ENCODE results near the gene ANKMY1.

ANKMY1 gene

GRCh38 chr2:240468303-240469238 is 89.2 kb downstream of the ANKMY1 start:
- no peak for DNase-seq

GRCh38 chr2:240467659-240468302 is 90.0 kb downstream of the ANKMY1 start:
- DNase-seq, result peak; percentile 0

DNA sequence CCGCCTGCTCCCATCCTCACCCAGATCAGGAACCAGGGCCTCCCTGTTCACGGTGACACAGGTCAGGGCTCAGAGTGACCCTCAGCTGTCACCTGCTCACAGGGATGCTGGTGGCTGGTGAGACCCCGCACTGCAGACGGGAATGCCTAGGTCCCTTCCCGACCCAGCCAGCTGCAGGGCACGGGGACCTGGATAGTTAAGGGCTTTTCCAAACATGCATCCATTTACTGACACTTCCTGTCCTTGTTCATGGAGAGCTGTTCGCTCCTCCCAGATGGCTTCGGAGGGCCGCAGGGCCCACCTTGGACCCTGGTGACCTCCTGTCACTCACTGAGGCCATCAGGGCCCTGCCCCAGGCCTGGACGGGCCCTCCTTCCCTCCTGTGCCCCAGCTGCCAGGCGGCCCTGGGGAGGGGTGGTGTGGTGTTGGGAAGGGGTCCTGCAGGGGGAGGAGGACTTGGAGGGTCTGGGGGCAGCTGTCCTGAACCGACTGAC is 90.6 kb downstream of the ANKMY1 start:
- peak; percentile 0 for DNase-seq

DNA sequence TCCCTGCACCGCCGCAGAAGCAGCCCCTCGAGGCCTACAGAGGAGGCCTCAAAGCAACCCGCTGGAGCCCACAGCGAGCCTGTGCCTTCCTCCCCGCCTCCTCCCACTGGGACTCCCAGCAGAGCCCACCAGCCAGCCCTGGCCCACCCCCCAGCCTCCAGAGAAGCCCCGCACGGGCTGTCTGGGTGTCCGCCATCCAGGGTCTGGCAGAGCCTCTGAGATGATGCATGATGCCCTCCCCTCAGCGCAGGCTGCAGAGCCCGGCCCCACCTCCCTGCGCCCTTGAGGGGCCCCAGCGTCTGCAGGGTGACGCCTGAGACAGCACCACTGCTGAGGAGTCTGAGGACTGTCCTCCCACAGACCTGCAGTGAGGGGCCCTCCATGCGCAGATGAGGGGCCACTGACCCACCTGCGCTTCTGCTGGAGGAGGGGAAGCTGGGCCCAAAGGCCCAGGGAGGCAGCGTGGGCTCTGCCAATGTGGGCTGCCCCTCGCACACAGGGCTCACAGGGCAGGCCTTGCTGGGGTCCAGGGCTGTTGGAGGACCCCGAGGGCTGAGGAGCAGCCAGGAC is 91.1 kb downstream of the ANKMY1 start:
- DNase-seq, result peak; percentile 0

DNA sequence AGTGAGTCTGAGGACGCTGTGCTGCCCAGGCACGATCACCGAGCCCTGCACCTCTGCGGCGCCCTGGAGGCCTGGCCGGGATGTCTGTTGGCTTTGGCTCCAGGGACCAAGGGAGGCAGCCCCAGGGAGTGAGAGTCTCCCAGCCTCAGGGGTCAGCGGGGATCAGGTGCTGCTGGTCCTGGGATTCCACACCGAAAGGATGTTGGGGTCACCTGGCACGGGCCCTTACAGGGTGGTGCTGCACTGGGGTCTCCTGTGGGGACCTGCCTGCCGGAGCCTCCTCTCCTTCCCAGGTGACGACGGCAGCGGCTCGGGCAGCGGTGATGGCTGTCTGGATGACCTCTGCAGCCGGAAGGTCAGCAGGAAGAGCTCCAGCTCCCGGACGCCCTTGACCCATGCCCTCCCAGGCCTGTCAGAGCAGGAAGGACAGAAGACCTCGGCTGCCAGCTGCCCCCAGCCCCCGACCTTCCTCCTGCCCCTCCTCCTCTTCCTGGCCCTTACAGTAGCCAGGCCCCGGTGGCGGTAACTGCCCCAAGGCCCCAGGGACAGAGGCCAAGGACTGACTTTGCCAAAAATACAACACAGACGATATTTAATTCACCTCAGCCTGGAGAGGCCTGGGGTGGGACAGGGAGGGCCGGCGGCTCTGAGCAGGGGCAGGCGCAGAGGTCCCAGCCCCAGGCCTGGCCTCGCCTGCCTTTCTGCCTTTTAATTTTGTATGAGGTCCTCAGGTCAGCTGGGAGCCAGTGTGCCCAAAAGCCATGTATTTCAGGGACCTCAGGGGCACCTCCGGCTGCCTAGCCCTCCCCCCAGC is 91.8 kb downstream of the ANKMY1 start:
- DNase-seq, result no peak

GRCh38 chr2:240465268-240465764 is 92.5 kb downstream of the ANKMY1 start:
- no peak for DNase-seq

DNA sequence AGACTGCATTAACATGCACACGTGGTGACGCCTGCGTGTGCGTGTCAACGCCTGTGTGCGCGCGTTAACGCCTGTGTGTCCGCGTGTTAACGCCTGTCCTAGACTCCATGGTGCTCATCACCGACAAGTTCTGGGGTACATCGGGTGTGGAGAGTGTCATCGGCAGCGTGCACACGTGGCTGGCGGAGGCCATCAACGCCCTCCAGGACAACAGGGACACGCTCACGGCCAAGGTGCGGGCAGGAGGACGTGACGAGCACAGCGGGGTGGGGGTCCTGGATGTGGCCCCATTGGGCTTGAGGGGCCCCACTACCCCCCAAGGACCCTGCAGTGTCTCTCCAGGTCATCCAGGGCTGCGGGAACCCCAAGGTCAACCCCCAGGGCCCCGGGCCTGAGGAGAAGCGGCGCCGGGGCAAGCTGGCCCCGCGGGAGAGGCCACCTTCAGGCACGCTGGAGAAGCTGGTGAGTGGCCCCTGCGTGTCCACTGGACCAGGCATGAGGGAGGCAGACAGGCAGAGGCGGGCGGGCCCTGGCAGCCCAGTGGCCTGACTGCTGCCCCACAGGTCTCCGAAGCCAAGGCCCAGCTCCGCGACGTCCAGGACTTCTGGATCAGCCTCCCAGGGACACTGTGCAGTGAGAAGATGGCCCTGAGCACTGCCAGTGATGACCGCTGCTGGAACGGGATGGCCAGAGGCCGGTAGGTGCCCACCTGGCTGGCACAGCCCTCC is 93.1 kb downstream of the ANKMY1 start:
- no peak for DNase-seq

DNA sequence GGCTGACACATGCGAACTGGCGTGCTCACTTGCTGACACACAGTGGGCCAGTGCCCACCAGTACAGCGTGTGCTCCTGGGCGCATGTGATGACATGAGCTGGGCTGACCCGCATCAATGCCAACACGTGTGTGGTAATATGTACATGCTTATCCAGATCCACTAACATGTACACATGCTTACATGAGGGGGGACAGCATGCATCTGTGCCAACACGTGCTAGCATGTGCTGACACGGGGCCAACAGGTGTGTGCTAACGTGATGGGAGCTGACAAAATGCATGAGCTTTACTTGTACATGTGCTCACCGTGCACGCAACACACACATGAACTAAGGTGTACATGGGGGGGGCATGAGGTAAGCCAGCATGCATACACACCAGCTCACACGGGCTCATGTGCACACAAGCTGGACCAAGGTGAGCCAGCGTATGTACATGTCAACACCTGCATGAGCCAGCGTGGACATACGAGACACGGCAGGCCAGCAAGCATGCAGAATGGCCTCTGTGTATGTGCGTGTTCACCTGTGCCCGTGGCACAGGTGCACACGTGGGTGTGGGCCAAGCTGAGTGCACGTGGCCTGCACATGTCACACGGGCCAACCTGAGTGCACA is 93.8 kb downstream of the ANKMY1 start:
- DNase-seq, result no peak

DNA sequence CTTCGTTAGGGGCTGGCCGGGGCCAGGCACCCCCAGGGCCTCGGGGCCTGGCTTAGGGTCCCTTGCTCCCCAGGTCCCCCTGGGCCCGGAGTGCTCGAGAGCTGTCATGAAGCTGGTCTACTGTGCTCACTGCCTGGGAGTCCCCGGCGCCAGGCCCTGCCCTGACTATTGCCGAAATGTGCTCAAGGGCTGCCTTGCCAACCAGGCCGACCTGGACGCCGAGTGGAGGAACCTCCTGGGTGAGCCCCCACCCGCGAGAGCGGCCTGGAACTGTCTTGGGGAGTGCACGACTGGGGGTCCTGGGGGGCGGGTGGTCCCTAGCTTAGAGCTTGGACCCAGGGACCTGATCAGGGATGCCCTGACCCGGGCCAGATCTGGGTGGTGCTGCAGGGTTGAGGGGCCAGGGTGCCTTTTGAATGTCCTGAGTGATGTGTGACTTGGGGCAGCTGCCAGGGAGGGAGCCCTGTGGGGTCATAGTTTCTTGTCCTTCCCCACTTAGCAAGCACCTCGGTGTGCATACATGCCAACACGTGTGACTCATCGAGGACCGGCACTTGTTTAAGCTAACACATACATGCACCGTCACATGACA is 94.4 kb downstream of the ANKMY1 start:
- no peak for DNase-seq

GRCh38 chr2:240462707-240463273 is 95.0 kb downstream of the ANKMY1 start:
- DNase-seq, result no peak

DNA sequence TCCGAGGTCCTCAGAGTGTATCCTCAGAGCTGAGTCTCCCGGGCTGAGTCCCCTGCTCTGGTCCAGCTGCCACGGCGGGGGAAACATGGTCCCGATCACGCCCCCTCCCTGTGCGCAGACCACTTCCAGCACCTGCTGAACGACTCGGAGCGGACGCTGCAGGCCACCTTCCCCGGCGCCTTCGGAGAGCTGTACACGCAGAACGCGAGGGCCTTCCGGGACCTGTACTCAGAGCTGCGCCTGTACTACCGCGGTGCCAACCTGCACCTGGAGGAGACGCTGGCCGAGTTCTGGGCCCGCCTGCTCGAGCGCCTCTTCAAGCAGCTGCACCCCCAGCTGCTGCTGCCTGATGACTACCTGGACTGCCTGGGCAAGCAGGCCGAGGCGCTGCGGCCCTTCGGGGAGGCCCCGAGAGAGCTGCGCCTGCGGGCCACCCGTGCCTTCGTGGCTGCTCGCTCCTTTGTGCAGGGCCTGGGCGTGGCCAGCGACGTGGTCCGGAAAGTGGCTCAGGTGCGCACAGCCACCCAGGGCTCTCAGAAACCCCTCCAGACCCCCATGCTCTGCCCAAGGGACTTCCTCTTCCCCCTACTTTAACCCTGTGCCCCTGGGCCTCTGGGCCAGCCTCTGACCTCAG is 95.6 kb downstream of the ANKMY1 start:
- DNase-seq, result no peak

- no peak for DNase-seq
Observed at GRCh38 chr2:240461471-240462072, 96.2 kb downstream of the ANKMY1 start.

DNA sequence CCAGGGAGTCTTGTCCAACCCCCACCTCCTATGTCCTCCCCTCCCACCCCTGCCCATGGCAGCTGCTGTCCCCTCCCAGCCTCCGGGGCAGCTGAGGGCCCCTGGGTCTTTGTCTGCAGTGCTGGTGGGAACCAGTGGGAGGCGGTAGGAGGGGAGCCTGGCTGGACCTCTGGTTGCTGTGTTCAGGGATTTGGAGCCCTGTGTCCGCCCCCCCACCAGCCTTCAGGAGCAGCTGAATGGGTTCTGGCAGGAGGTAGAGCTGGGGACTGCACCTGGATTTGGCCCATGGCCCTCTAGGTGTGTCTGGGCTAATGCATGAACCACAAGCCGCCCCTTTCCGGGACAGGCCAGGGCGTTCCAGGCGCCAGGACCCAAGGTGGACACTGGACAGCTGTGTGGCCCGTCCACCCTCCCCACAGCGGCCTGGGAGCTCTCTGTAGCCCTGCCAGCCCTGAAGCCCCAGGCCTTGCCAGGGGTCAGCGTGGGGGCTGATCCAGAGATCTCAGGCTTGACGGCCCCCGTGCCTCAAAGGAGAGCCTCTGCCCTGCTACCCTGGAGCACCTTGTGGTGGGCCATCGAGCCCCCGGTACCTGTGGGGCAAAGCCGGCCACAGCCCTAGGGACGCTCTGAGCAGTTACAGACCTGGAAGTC is 96.9 kb downstream of the ANKMY1 start:
- no peak for DNase-seq

GRCh38 chr2:240460253-240460711 is 97.5 kb downstream of the ANKMY1 start:
- DNase-seq, result no peak

DNA sequence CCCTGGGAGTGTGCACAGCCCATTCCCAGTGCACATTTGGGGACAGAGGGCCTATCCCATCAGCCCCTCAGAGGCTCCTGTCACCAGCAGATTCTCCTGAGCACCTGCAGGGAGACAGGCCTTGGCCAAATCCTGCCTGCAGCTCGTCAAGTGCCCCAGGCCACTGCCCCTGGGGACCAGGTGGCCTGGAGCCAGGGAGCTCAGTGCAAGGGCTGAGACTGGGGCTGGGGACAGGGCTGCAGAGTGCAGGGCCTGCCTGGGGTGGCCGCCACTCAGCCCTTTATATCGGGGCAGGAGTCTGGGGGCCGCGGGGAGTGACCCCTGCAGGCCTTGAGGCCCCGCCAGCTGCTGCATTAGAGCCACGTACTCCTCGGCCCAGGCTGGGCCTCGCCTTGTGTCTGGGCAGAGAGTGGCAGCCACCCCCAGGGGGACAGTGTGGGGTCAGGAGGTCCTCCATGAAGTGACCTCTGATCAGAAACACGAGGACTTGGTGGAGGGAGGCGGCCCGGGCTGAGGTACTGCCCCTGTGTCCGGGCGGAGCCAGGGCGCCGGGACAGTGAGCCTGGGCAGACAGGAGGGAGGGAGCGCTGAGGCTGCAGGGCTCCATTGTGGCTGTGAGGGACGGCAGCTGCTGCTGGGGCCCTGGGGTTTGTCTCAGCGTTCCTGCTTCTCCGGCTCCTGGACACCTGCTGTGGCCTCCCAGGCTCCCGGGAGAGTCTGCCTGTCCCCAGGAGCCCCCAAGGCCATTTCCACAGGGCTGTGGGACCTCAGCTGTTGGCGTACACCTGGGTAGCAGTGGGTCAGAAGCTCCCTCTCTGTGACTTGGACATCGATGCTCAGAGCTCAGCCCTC is 98.2 kb downstream of the ANKMY1 start:
- no peak for DNase-seq

DNA sequence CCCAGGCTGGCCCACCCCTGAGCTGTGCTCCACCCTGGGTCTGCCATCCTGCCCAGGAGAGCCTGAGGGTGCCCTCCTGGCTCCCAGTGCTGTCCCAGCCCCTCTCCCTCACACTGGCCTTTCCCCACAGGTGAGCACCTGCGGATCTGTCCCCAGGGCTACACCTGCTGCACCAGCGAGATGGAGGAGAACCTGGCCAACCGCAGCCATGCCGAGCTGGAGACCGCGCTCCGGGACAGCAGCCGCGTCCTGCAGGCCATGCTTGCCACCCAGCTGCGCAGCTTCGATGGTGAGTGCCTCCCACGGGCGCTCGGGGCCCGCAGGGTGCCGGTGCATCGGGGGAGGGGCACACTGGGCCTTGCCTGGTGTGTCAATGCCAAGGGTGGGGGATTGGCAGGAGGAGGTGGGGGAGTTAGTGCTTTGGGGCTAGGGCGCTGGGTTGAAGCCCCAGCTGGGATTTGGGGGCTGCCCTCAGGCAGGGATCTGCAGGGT is 98.8 kb downstream of the ANKMY1 start:
- no peak for DNase-seq

- no peak for DNase-seq
Observed at GRCh38 chr2:240458044-240458899, 99.5 kb downstream of the ANKMY1 start.

All from activated CD4-positive, alpha-beta T cell treated with anti-CD3 and anti-CD28 coated beads, Interleukin-2, amount 50 U/mL, for 1 hour (primary cell).